CD14-positive monocyte (primary cell): Measurements from ENCODE around the gene DMXL1. TPM values are rescaled to one million over a fixed set of nuclear protein-coding genes. Genes with fewer than 3 reads are reported as not detected.
A peak's percentile ranks its signal among the peaks of the same experiment; 100 is the strongest.

Experiments
- DNase-seq, 3 donors: peaks; one replicate each; pipeline ENCODE4 v3.0.0-alpha.2; 2011 to 2022
- H2AFZ ChIP-seq: 2 replicates; pipeline ENCODE4 v1.6.0; 2012; ENCODE audit warnings: mild to moderate bottlenecking, low read depth, low read length, inconsistent platforms; ENCODE audit not compliant: insufficient read depth, poor library complexity, severe bottlenecking
- H3K27ac ChIP-seq, 2 donors: 1 replicate in 1 of 2; 2 replicates in 1 of 2; pipeline ENCODE4 v1.5.1; 2012 to 2013; ENCODE audit warnings: low read length in 2 of 2, control low read depth in 1 of 2, inconsistent platforms in 1 of 2, low read depth in 1 of 2, mild to moderate bottlenecking in 1 of 2
- H3K27me3 ChIP-seq, 2 donors: one replicate each; pipeline versions ENCODE4 v1.6.0 to v1.6.1; 2011 to 2013; ENCODE audit warnings: low read length in 2 of 2; ENCODE audit not compliant: control insufficient read depth in 2 of 2, insufficient read depth in 2 of 2
- H3K36me3 ChIP-seq, 2 donors: replicated peaks in 1 of 2; 1 replicate in 1 of 2; 2 replicates in 1 of 2; pipeline versions ENCODE4 v1.5.1 to v1.6.1; 2012 to 2013; ENCODE audit warnings: low read length in 2 of 2, control low read depth in 1 of 2, inconsistent platforms in 1 of 2, mild to moderate bottlenecking in 1 of 2; ENCODE audit not compliant: insufficient read depth in 2 of 2, control insufficient read depth in 1 of 2
- H3K4me1 ChIP-seq, 2 donors: 1 replicate in 1 of 2; 2 replicates in 1 of 2; pipeline versions ENCODE4 v1.5.1 to v1.6.1; 2012 to 2013; ENCODE audit warnings: low read length in 2 of 2, control low read depth in 1 of 2, inconsistent platforms in 1 of 2, mild to moderate bottlenecking in 1 of 2, moderate library complexity in 1 of 2; ENCODE audit not compliant: insufficient read depth in 2 of 2, control insufficient read depth in 1 of 2
- H3K4me2 ChIP-seq: replicated peaks from 2 replicates; pipeline ENCODE3; 2012; ENCODE audit warnings: low read length, moderate library complexity, mild to moderate bottlenecking; ENCODE audit not compliant: poor library complexity, severe bottlenecking; ENCODE audit errors: extremely low read depth
- H3K4me3 ChIP-seq, 3 experiments: fragments of 200-600 bp in 1 of 3; sonication (generic) in 1 of 3; replicated peaks in 1 of 3; 1 replicate in 2 of 3; 2 replicates in 1 of 3; pipeline ENCODE4 v1.5.1; 2011 to 2013; ENCODE audit warnings: low read length in 3 of 3, mild to moderate bottlenecking in 3 of 3, control low read depth in 2 of 3, low read depth in 2 of 3, inconsistent platforms in 1 of 3, moderate library complexity in 1 of 3
- H3K79me2 ChIP-seq: 2 replicates; pipeline ENCODE4 v1.6.0; 2012; ENCODE audit warnings: mild to moderate bottlenecking, control low read depth, inconsistent platforms, low read length, moderate library complexity; ENCODE audit not compliant: insufficient read depth
- H3K9ac ChIP-seq: 2 replicates; pipeline ENCODE4 v1.6.0; 2017; ENCODE audit warnings: low read length, mild to moderate bottlenecking; ENCODE audit not compliant: insufficient read depth, poor library complexity, severe bottlenecking
- H3K9me3 ChIP-seq, 2 donors: replicated peaks in 1 of 2; 1 replicate in 1 of 2; 2 replicates in 1 of 2; pipeline versions ENCODE4 v1.5.1 to v1.6.1; 2012 to 2013; ENCODE audit warnings: low read length in 2 of 2, control low read depth in 1 of 2; ENCODE audit not compliant: control insufficient read depth in 1 of 2, insufficient read depth in 1 of 2
- H4K20me1 ChIP-seq: 2 replicates; pipeline ENCODE4 v1.6.0; 2012; ENCODE audit warnings: mild to moderate bottlenecking, low read length, control low read depth, moderate library complexity; ENCODE audit not compliant: insufficient read depth
- H3K27ac Mint-ChIP-seq, 7 donors: one replicate each; pipeline ENCODE4 v1.8.0; 2020; ENCODE audit warnings: mild to moderate bottlenecking in 7 of 7, mixed read lengths in 7 of 7, moderate library complexity in 6 of 7, inconsistent platforms in 2 of 7
- H3K27me3 Mint-ChIP-seq, 3 donors: one replicate each; pipeline ENCODE4 v1.8.0; 2021 to 2022; ENCODE audit warnings: low read depth in 3 of 3, mild to moderate bottlenecking in 3 of 3, mixed read lengths in 3 of 3, moderate library complexity in 3 of 3, inconsistent platforms in 1 of 3
- H3K36me3 Mint-ChIP-seq, 2 donors: one replicate each; pipeline ENCODE4 v1.8.0; 2020; ENCODE audit warnings: mixed read lengths in 2 of 2, inconsistent platforms in 1 of 2, mild to moderate bottlenecking in 1 of 2
- H3K4me1 Mint-ChIP-seq: one replicate; pipeline ENCODE4 v1.8.0; 2020; ENCODE audit warnings: mild to moderate bottlenecking, mixed read lengths
- H3K4me3 Mint-ChIP-seq, 2 donors: one replicate each; pipeline ENCODE4 v1.8.0; 2020; ENCODE audit warnings: mild to moderate bottlenecking in 2 of 2, mixed read lengths in 2 of 2, moderate library complexity in 1 of 2
- H3K9me3 Mint-ChIP-seq, 7 donors: one replicate each; pipeline ENCODE4 v1.8.0; 2020 to 2022; ENCODE audit warnings: mixed read lengths in 7 of 7, mild to moderate bottlenecking in 6 of 7, moderate library complexity in 6 of 7, inconsistent platforms in 2 of 7
- CTCF ChIP-seq: fragments of 200-600 bp; IDR thresholded peaks from one replicate; pipeline ENCODE4 v1.8.0; 2022; ENCODE audit warnings: antibody characterized with exemption, mild to moderate bottlenecking
- WGBS: methylation state at CpG from one replicate; pipeline ENCODE4 v1.1.5; 2013; ENCODE audit warnings: missing lambda C conversion rate; ENCODE audit not compliant: insufficient coverage; 5-methylcytosine and 5-hydroxymethylcytosine counted together
- intact Hi-C, 2 donors: fragments of 100-400 bp; cut with micrococcal nuclease; formaldehyde crosslinking; loops; one replicate each; pipeline versions ENCODE4 v1.15.0 to v1.15.1; 2023
- polyA plus RNA-seq, 3 donors: library from polyadenylated mRNA; depleted of rRNA in 1 of 3; unstranded in 2 of 3; stranded (reverse) in 1 of 3; fragments of 300-500 nt in 2 of 3; fragments of >200 nt in 1 of 3; fragmentation: Illumina TruSeq in 2 of 3; gene quantifications; 1 replicate in 2 of 3; 2 replicates in 1 of 3; pipeline ENCODE4 v1.2.3, GENCODE V29; 2012 to 2021

The DMXL1 gene
- polyA plus RNA-seq, 3 donors: 15.5 to 20.5 (median 19.5) TPM

GRCh38 chr5:119158144-119158543 is 87.3 kb downstream of the DMXL1 start:
- WGBS: no CpG with 5 or more reads among the region's 2 CpGs
- H3K27me3 Mint-ChIP-seq: peaks cover 0 to 2% (median 0%) of the 10 kb centered on the region in 3 donors

DNA sequence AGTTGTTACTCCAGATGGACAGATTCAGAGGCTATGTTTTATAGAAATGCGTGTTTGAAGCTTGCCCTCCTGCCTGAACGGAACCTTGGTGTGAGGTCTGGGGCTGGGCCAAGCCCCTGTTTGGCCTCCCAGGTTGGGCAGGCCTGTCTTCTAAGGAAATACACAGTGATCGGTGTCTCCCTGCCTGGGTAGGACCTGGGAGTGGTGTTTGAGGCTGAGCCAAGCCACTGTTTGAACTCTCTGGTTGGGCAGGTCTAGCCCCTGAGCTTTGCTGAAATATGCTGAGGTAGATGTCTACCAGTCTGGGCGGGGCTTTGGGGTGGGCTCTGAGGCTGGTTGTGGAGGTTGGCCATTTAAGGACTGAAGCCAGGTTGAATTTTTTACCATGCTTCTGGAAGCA is 90.5 kb downstream of the DMXL1 start:
- intact Hi-C loops: no loop called here
- no peaks in the 10 kb centered on the region for H3K4me1 ChIP-seq
- no peak overlapping the region for H3K4me2 ChIP-seq
- H3K27ac ChIP-seq: no peak overlapping the region
- no peaks in the 10 kb centered on the region for H3K9me3 ChIP-seq
- Mint-ChIP-seq H3K27ac (peak overlapping the region in 2 of 7 donors; percentile 25 to 67), H3K36me3 (peaks cover 63 to 71% of the 10 kb centered on the region in 2 donors), H3K4me1 (peaks cover 9% of the 10 kb centered on the region), H3K4me3 (no peak overlapping the region), H3K9me3 (peaks cover 0 to 10% (median 2%) of the 10 kb centered on the region in 7 donors), H3K27me3 (no peaks in the 10 kb centered on the region)
- H3K27me3 ChIP-seq: no peaks in the 10 kb centered on the region
- no peak overlapping the region for H2AFZ ChIP-seq
- H3K36me3 ChIP-seq: peaks cover 31 to 61% of the 10 kb centered on the region in 2 donors
- no peaks in the 10 kb centered on the region for H4K20me1 ChIP-seq
- no peaks in the 10 kb centered on the region for H3K79me2 ChIP-seq
- WGBS: 98% methylated on average over 4 of the region's 4 CpGs
- no peak for TF ChIP-seq CTCF
- no peak overlapping the region for H3K4me3 ChIP-seq
- DNase-seq: no peak
- H3K9ac ChIP-seq: no peak overlapping the region

More at GRCh38 chr5:119158144-119158543, 87.3 kb downstream of the DMXL1 start:
- intact Hi-C loops: no loop called here
- Mint-ChIP-seq H3K4me1 (peaks cover 9% of the 10 kb centered on the region), H3K4me3 (no peak overlapping the region), H3K27ac (no peak overlapping the region), H3K36me3 (peaks cover 64 to 71% of the 10 kb centered on the region in 2 donors), H3K9me3 (peaks cover 0 to 6% (median 2%) of the 10 kb centered on the region in 7 donors)
- H3K9me3 ChIP-seq: no peaks in the 10 kb centered on the region
- peaks cover 18 to 57% of the 10 kb centered on the region in 2 donors for H3K36me3 ChIP-seq
- no peak overlapping the region for H3K4me2 ChIP-seq
- H3K27me3 ChIP-seq: no peaks in the 10 kb centered on the region
- no peaks in the 10 kb centered on the region for H3K79me2 ChIP-seq
- H3K9ac ChIP-seq: no peak overlapping the region
- no peak overlapping the region for H2AFZ ChIP-seq
- TF ChIP-seq CTCF: no peak
- no peak overlapping the region for H3K27ac ChIP-seq
- no peaks in the 10 kb centered on the region for H3K4me1 ChIP-seq
- no peak overlapping the region for H3K4me3 ChIP-seq
- DNase-seq: no peak
- no peaks in the 10 kb centered on the region for H4K20me1 ChIP-seq
